GM19397 (cell line): ENCODE data around the gene DUSP3.

Source experiments
- ATAC-seq: cut with Tn5 transposase; IDR thresholded peaks from one replicate; pipeline ENCODE4 v1.9.1; 2021; ENCODE audit warnings: mild to moderate bottlenecking, moderate library complexity; ENCODE audit not compliant: unreplicated experiment

The DUSP3 gene

GRCh38 chr17:43769426-43769825 lies 9.4 kb downstream of the DUSP3 start:
- ATAC-seq, result no peak

- ATAC-seq, result no peak
Measured at GRCh38 chr17:43768943-43769342, 9.8 kb downstream of the DUSP3 start.

DNA sequence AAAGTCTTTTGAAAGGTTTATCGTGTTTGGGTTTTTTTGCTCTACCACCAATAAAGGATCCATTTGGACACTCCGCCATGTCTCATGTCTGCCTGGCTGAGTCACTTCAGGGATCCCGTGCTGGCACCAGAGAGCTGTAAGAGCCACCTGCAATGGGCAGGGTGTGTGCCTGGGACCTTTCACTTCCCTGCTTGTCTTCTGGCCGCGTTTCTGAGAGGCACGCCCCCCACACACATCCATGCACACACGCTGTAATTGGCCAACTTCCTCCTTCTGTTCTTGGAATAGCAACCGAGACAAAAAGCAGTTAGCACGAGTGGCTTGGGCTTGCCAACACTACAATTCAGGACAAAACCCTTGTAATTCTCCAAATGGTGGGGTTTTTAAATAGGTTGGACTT lies 10.4 kb downstream of the DUSP3 start:
- no peak for ATAC-seq

- ATAC-seq, result no peak
Measured at GRCh38 chr17:43767713-43768059, 11.1 kb downstream of the DUSP3 start.

- ATAC-seq, result no peak
Measured at GRCh38 chr17:43767053-43767712, 11.6 kb downstream of the DUSP3 start.

- ATAC-seq, result no peak
Measured at GRCh38 chr17:43766413-43767052, 12.2 kb downstream of the DUSP3 start.

- no peak for ATAC-seq
Measured at GRCh38 chr17:43760254-43760852, 18.4 kb downstream of the DUSP3 start.

DNA sequence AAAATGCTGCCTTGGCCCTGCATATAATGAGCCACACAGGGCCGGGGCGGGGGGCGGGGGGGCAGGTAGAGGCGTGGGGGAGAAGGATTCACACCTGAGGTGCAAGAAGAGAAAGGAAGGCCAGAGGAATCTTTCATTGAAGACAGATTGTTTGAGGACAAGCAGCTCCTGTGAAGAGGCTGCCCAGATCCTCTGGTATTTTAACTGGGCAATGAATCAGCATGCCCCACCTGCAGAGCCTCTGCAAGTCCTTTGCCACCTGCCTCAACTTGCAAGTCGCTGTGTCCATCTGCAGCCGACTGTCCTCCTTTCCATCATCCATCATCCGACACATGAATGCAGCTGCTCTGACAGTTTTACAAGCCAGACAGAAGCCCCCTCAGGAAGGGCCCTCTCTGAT lies 18.9 kb downstream of the DUSP3 start:
- no peak for ATAC-seq

DNA sequence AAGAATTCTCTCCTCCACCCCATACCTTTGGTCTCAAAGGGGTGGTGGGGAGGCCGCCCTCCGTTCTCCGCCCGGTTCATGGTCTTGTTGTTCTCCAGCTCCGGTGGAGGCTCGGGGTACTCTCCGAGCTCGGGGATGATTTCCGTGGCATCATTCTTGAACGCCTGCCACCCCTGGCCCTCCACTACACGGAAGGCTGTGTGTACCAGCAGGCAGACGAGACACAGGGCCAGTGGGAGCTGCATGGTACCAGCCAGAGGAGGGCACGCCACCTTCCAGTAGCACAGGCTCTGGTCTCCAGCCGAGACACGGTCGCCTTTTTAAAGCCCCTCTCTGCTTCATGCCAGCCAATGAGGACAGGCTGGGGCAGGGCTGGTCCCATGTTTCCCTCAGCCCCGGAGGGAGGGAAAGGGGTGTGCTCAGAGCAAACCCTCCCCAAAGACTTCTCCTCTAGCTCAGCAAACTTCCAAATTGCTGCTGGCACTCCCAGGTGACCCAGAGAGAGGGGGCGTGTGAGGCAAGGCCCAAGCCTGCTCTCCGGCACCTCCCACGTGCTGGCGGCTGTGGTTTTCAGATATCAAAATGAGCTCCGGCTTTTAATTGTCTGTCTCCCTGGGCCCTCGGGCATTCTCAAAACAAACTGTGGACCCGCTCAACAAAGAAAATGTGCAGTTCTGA lies 20.1 kb downstream of the DUSP3 start, which contains the start of gene SOST:
Gene SOST, minus strand, starts transcription at position 295 of the 678 bp plus-strand sequence. Its CDS starts 50 bp downstream, at position 245.
- ATAC-seq, result no peak

- no peak for ATAC-seq
Measured at GRCh38 chr17:43758086-43758485, 20.7 kb downstream of the DUSP3 start.

GRCh38 chr17:43757171-43757660 lies 21.6 kb downstream of the DUSP3 start:
- no peak for ATAC-seq

- ATAC-seq, result no peak
Measured at GRCh38 chr17:43756201-43756600, 22.6 kb downstream of the DUSP3 start.

DNA sequence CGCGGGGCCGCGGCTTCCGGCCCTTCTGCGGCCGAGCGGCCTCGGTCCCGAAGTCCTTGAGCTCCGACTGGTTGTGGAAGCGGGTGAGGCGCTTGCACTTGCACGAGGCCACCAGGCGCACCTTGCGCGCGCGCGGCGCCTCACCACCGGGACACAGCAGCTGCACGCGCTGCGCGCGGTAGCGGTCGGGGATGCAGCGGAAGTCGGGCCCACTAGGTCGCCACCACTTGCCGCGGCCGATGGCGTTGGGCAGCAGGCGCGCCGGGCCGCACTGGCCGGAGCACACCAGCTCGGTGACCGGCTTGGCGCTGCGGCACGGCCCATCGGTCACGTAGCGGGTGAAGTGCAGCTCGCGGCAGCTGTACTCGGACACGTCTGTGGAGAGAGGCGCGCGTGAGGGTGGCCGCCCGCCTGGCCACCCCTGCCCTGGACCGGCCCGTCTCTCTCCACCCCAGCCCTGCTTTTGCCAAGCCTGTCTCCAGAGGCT lies 23.3 kb downstream of the DUSP3 start:
- ATAC-seq, result no peak

DNA sequence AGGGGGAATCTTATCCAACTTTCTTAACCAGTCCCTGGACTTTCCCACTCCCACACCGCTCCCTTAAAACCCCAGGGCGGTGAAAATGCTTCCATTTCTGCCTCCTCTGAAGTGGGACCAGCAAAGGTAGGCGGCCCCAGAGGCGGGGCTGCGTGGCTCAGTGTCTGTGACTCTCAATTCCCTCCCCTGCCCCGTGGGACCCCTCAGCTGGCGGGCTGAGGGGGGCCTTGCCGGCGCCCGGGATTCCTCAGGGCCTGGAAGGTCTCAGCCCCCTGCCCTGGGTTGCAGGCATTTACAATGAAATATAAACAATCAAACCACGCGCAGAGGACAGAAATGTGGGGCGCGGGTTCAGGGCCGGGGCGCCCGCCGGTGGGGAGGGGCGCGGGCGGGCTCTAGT lies 23.8 kb downstream of the DUSP3 start:
- ATAC-seq, result no peak

GRCh38 chr17:43753493-43754129 lies 25.2 kb downstream of the DUSP3 start:
- no peak for ATAC-seq

- no peak for ATAC-seq
Measured at GRCh38 chr17:43750153-43750552, 28.6 kb downstream of the DUSP3 start.

GRCh38 chr17:43745541-43745940 lies 33.2 kb downstream of the DUSP3 start:
- no peak for ATAC-seq

GRCh38 chr17:43741636-43742035 lies 37.1 kb downstream of the DUSP3 start:
- no peak for ATAC-seq

DNA sequence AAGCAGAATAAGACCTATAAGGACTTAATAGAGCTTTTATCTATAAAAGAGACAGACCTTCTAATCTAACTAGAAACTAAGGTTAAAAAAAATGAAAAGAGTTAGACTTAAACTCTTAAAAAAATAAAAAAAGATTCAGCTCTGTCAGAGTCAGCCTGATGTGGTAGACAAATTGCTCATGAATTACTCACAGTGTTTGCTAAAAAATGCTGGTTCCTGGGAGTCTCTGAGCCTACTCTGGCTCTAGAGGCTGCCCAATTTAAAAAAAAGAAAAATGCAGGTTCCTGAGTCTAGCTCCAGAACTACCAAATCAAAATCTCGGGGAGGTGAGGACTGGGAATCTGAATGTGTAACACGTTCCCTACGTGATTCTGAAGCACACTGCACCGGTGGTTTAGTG lies 38.2 kb downstream of the DUSP3 start:
- no peak for ATAC-seq

GRCh38 chr17:43737722-43738121 lies 41.1 kb downstream of the DUSP3 start:
- ATAC-seq, result no peak

DNA sequence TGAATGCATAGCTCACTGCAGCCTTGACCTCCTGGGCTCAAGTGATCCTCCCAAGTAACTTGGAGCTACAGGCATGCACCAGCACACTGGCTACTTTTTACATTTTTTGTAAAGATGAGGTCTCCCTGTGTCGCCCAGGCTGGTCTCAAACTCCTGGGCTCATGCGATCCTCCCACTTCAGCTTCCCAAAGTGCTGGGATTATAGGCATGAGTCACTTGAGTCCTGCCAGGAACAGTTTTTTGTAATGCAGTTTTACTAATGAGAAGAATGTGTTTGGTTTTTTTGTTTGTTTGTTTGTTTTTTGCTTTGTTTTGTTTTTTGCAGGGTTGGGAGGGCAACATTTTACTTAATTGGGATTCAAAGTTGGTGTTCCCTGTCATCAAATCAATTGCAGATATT lies 42.4 kb downstream of the DUSP3 start:
- no peak for ATAC-seq
